Activated CD8-positive, alpha-beta T cell treated with anti-CD3 and anti-CD28 coated beads, Interleukin-2, amount 10 ng/mL, durations not matched to agents 7 days and 5 days (primary cell): Measurements from ENCODE around the gene MSX1. TPM values are rescaled to one million over a fixed set of nuclear protein-coding genes. Genes with fewer than 3 reads are reported as not detected.

Experiments used
- ATAC-seq: fragments of 150-1000 bp; cut with Tn5 transposase; one replicate; pipeline ENCODE4 v1.10.0; 2021; ENCODE audit warnings: moderate library complexity
- CTCF ChIA-PET: fragments of 350-600 bp; sonication (Branson Sonifier 250); formaldehyde crosslinking; loops from one replicate; lab custom pipeline; 2021; ENCODE audit warnings: antibody characterized with exemption; lab: Charles Lee
- POLR2A ChIA-PET: fragments of 350-600 bp; sonication (Branson Sonifier 250); formaldehyde crosslinking; loops from one replicate; lab custom pipeline; 2021; ENCODE audit warnings: antibody characterized with exemption; lab: Charles Lee
- DNase-seq: peaks from one replicate; pipeline ENCODE4 v3.0.0-alpha.2; 2020
- H3K27ac Mint-ChIP-seq: one replicate; pipeline ENCODE4 v1.8.0; 2021; ENCODE audit warnings: mild to moderate bottlenecking, mixed read lengths
- H3K27me3 Mint-ChIP-seq: one replicate; pipeline ENCODE4 v1.8.0; 2021; ENCODE audit warnings: low read depth, mixed read lengths
- H3K36me3 Mint-ChIP-seq: one replicate; pipeline ENCODE4 v1.8.0; 2021; ENCODE audit warnings: low read depth, mixed read lengths
- H3K4me1 Mint-ChIP-seq: one replicate; pipeline ENCODE4 v1.8.0; 2021; ENCODE audit warnings: low read depth, mixed read lengths
- H3K4me3 Mint-ChIP-seq: one replicate; pipeline ENCODE4 v1.8.0; 2021; ENCODE audit warnings: mild to moderate bottlenecking, mixed read lengths
- H3K9me3 Mint-ChIP-seq: one replicate; pipeline ENCODE4 v1.8.0; 2022; ENCODE audit warnings: mixed read lengths; ENCODE audit not compliant: insufficient read depth
- total RNA-seq, 2 experiments: library from RNA; stranded (reverse); gene quantifications; one replicate each; pipeline ENCODE4 v1.2.3, GENCODE V29; 2021

MSX1 gene
- total RNA-seq, 2 experiments from 2014 or later: not detected

DNA sequence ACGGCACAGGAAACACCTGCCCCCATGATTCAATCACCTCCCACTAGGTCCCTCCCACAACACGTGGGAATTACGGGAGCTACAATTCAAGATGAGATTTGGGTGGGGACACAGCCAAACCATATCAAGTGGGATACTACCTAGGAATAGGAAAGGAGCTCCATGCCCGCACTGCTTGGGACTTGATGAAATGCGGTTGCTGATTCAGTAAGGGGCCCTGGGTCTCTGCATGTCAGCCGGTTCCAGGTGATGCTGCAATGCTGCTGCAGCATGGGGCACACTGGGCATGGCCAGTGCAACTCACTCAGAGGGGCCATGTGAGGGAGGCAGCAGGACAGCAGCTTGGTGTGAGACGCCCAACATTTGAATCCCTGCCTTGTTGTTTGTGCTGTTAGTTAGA lies 34.0 kb upstream of the MSX1 start:
- H3K36me3 Mint-ChIP-seq: no peaks in the 10 kb centered on the region
- H3K4me1 Mint-ChIP-seq: no peaks in the 10 kb centered on the region
- H3K27me3 Mint-ChIP-seq: no peaks in the 10 kb centered on the region
- no peak overlapping the region for H3K27ac Mint-ChIP-seq
- no peak for DNase-seq
- no peak overlapping the region for H3K4me3 Mint-ChIP-seq
- POLR2A ChIA-PET: no interaction called here
- ATAC-seq: no peak
- H3K9me3 Mint-ChIP-seq: no peaks in the 10 kb centered on the region
- CTCF ChIA-PET: no interaction called here

DNA sequence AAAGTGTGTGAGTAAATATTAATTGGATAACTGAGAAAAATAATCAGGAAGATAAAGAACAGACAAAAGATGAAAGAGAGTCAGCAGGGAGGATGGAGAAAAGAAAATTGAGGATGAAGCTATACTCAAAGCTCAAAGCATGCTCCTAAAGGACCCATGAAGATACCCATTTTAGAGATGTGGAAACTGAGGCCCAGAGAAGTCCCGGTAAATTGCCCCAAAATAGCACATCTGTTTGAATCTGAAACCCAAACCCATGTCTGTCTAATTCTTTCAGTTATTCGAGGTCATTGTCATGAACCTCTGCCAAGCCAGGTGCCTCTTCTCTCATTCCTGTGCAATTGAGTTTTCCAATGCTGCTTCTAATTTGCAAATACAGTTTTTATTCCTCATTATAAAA lies 29.6 kb upstream of the MSX1 start:
- Mint-ChIP-seq H3K4me3 (no peak overlapping the region), H3K27ac (no peak overlapping the region), H3K4me1 (no peaks in the 10 kb centered on the region), H3K9me3 (no peaks in the 10 kb centered on the region), H3K36me3 (no peaks in the 10 kb centered on the region), H3K27me3 (peaks cover 2% of the 10 kb centered on the region)
- DNase-seq (no peak), ATAC-seq (no peak)
- POLR2A ChIA-PET: no interaction called here
- CTCF ChIA-PET: no interaction called here

DNA sequence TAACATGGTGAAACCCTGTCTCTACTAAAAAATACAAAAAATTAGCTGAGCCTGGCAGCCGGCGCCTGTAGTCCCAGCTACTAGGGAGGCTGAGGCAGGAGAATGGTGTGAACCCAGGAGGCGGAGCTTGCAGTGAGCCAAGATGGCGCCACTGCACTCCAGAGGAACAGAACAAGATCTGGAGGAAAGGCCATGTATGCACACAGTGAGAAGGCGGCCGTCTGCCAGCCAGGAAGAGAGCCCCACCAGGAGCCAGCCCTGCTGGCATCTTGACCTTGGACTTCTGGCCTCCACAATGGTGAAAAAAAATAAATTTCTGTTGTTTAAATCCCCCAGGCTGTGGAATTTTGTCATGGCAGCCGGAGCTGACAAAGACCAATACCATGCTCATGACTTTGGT lies 28.2 kb upstream of the MSX1 start:
- Mint-ChIP-seq H3K36me3 (no peaks in the 10 kb centered on the region), H3K27ac (no peak overlapping the region), H3K27me3 (peaks cover 2% of the 10 kb centered on the region), H3K4me1 (no peaks in the 10 kb centered on the region), H3K4me3 (no peak overlapping the region), H3K9me3 (no peaks in the 10 kb centered on the region)
- ATAC-seq: no peak
- DNase-seq: no peak
- POLR2A ChIA-PET: no interaction called here
- CTCF ChIA-PET: no interaction called here

DNA sequence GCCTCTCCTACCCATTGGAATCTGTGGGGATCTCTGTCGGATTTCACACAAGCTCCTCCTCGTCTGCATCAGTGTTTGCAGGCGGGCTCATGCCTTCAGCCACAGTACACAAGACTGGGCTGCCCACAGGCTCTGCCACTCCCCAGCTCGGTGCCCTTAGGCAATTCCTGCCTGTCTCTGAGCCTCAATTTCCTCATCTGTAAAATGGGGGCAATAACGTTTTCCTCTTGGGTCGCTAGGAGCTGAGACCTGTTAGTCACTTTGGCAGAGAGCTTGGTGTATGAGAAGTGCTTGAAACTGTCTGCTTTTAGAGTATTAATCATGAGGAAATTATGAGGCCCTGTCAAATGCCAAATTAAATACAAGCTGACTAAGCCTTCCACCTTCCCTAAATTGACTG lies 27.6 kb upstream of the MSX1 start:
- ChIA-PET POLR2A (no interaction called here), CTCF (no interaction called here)
- H3K27me3 Mint-ChIP-seq: peaks cover 2% of the 10 kb centered on the region
- no peak overlapping the region for H3K27ac Mint-ChIP-seq
- no peak overlapping the region for H3K4me3 Mint-ChIP-seq
- ATAC-seq: no peak
- no peak for DNase-seq
- H3K36me3 Mint-ChIP-seq: no peaks in the 10 kb centered on the region
- H3K9me3 Mint-ChIP-seq: no peaks in the 10 kb centered on the region
- H3K4me1 Mint-ChIP-seq: no peaks in the 10 kb centered on the region

DNA sequence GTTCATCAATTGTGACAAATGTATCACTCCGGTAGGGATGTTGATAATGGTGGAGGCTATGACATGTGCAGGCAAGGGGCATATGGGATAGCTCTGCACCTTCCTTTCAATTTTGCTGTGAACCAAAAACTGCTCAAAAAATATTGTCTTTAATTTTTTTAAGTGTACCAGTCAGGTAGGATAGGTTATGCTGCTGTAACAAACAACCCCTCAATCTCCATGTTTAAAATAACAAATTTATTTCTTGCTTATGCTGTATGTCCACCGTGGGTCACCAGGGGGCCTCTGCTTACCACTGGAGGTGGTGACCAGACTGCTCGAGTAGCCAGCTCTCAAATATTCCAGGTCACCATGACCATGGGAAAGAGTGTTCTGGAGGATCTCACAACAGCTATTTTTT lies 23.4 kb upstream of the MSX1 start:
- DNase-seq (no peak), ATAC-seq (no peak)
- H3K27ac Mint-ChIP-seq: no peak overlapping the region
- H3K4me3 Mint-ChIP-seq: no peak overlapping the region
- H3K4me1 Mint-ChIP-seq: no peaks in the 10 kb centered on the region
- CTCF ChIA-PET: no interaction called here
- POLR2A ChIA-PET: no interaction called here
- no peaks in the 10 kb centered on the region for H3K9me3 Mint-ChIP-seq
- peaks cover 9% of the 10 kb centered on the region for H3K27me3 Mint-ChIP-seq
- H3K36me3 Mint-ChIP-seq: no peaks in the 10 kb centered on the region

DNA sequence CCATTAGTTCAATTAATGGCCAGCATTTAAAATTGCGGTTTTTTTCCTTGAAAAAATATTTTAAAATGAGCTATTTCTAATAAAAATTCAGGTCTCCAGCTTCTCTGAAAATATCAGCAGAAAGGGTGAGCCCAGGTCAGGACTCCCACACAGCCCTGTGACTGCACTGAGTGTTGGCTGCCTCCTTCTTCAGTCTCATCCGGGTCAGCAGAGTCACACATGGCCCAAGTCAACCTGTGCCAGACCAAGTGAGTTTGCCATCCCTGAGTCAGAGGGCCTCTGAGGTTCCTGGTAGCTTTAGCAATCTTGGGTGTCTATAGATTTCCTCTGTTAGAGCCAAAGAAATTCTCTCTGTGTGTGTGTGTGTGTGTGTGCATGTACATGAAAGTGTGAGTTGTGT lies 22.1 kb upstream of the MSX1 start:
- H3K27ac Mint-ChIP-seq: no peak overlapping the region
- no peaks in the 10 kb centered on the region for H3K9me3 Mint-ChIP-seq
- H3K4me1 Mint-ChIP-seq: peaks cover 4% of the 10 kb centered on the region
- POLR2A ChIA-PET: no interaction called here
- no peaks in the 10 kb centered on the region for H3K36me3 Mint-ChIP-seq
- H3K4me3 Mint-ChIP-seq: no peak overlapping the region
- peaks cover 9% of the 10 kb centered on the region for H3K27me3 Mint-ChIP-seq
- CTCF ChIA-PET: no interaction called here
- no peak for DNase-seq
- ATAC-seq: no peak

DNA sequence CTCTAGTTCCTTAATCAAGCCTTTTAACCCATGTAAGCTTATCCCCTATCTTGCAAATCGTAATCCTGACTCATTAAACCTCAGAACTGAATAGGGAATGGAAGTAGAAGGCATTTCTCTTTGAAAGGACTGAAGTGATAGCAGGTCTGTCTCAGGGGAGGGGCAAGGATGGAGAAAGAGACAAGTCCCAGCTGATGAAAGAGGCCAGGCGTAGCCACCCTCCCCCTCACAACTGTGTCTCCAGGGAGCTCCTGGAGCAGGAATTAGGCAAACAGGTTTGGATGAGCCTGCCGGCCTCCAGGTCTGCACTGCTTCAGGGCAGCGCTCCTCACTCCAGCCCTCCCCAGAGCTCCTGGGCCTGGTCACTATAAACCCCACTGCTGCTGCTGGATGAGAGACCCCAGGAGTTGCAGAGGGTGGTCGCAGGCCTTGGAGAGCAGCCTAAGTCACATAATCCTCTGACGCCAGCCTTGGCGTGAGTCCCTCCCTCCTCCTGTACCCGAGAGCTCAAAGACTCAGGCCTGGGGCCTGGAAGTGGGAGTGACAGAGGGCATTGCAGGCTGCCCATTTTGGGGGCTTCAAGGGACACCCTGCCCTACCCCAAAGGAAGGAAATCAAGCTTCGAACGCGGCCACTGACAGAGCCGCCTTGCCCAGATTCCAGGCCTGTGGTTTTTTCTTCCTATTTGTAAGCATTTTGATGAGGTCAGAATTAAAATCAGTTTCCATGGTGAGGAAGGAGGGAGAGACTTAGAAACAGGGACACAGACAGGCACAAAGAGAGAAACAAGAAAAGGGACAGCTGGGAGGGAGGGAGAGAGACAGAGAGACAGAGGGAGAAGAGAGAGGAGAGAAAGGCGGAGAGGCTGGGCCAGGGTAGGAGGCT lies 21.2 kb upstream of the MSX1 start:
- ChIA-PET CTCF (no interaction called here), POLR2A (no interaction called here)
- Mint-ChIP-seq H3K9me3 (no peaks in the 10 kb centered on the region), H3K27me3 (peaks cover 9% of the 10 kb centered on the region), H3K4me3 (no peak overlapping the region), H3K36me3 (no peaks in the 10 kb centered on the region), H3K4me1 (peaks cover 11% of the 10 kb centered on the region), H3K27ac (no peak overlapping the region)
- DNase-seq (no peak), ATAC-seq (no peak)

DNA sequence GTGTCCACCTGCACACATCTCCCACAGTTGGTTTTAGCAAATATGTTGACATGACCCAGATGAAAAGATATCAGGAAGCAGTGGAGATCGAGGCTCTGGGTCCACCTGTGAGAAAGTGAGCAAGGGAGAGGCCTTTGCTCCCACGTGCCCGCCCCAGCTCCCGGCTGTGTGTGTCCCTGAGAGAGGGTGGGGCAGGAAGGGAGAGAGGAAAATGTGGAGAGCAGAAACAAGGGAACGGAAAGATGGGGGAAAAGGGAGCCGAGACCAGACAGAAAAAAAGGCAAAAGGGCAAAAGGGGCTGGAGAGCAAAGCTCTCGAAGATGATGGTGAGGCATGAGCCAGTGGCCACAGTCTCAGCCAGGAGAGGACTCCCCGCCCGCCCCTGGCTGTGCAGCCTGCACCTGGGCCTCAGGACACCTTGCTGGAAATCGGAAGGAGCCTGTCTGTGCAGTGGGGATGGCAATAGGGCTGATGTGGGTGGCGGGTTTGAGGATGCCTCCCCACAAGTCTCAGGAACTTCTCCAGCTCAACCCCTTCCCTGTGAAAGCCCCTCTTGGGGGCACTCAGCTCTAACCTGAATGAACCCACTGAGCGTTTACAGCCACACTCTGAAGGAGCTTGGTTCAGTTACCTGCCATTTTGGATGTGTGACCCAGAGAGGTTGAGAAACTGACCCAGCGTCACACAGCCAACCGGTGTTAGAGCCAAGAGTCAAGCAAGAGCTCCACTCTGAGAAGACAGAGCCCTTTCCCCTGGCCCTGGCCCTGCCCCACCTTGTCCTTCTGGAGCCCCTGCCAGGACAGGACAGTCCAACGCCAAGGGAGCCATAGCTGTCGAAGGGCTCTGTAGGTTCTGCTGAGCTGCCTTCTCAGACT lies 20.3 kb upstream of the MSX1 start:
- DNase-seq (no peak), ATAC-seq (no peak)
- Mint-ChIP-seq H3K36me3 (no peaks in the 10 kb centered on the region), H3K4me3 (no peak overlapping the region), H3K27me3 (peaks cover 7% of the 10 kb centered on the region), H3K9me3 (no peaks in the 10 kb centered on the region), H3K27ac (no peak overlapping the region), H3K4me1 (peaks cover 11% of the 10 kb centered on the region)
- CTCF ChIA-PET: no interaction called here
- POLR2A ChIA-PET: no interaction called here

DNA sequence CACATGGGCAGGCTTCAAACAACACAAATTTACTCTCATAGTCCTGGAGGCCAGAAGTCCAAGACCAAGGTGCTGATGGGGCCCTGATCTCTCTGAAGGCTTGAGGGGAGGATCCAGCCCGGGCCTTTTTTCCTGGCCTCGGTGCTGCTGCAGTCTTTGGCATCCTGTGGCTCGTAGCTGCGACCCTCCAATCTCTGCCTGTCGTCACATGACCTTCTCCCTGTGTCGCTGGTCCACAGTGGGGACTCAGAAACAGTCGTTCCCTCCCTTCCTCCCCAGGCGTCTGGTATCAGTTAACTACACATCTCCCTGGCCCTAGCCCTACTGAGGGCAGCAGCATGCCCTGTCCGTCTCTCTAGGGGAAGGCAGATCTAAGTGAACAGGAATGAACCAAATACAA lies 19.1 kb upstream of the MSX1 start:
- ChIA-PET CTCF (no interaction called here), POLR2A (no interaction called here)
- Mint-ChIP-seq H3K27me3 (peaks cover 7% of the 10 kb centered on the region), H3K36me3 (no peaks in the 10 kb centered on the region), H3K9me3 (no peaks in the 10 kb centered on the region), H3K27ac (no peak overlapping the region), H3K4me1 (peaks cover 11% of the 10 kb centered on the region), H3K4me3 (no peak overlapping the region)
- ATAC-seq (no peak), DNase-seq (no peak)

DNA sequence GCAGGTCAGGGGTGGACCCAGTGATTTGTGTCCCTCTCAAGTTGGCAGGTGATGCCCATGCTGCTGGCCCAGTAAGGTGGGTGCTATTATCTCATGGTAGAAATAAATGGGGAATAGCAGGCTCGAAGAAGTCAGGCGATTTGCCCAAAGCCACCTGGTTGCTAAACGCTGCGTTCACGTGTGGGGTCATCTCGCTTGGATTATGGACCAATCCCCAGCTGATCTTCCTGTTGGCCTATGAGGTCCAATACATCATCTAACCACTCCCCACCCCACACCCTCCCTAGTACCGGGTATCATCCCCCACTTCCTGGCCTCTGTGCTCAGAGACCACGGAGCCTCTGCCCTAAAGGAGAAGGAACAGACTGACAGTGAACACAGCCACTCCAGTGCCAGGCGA lies 18.3 kb upstream of the MSX1 start:
- DNase-seq (no peak), ATAC-seq (no peak)
- H3K4me3 Mint-ChIP-seq: no peak overlapping the region
- no peaks in the 10 kb centered on the region for H3K9me3 Mint-ChIP-seq
- peaks cover 11% of the 10 kb centered on the region for H3K4me1 Mint-ChIP-seq
- CTCF ChIA-PET: no interaction called here
- H3K36me3 Mint-ChIP-seq: no peaks in the 10 kb centered on the region
- POLR2A ChIA-PET: no interaction called here
- H3K27ac Mint-ChIP-seq: no peak overlapping the region
- peaks cover 7% of the 10 kb centered on the region for H3K27me3 Mint-ChIP-seq

DNA sequence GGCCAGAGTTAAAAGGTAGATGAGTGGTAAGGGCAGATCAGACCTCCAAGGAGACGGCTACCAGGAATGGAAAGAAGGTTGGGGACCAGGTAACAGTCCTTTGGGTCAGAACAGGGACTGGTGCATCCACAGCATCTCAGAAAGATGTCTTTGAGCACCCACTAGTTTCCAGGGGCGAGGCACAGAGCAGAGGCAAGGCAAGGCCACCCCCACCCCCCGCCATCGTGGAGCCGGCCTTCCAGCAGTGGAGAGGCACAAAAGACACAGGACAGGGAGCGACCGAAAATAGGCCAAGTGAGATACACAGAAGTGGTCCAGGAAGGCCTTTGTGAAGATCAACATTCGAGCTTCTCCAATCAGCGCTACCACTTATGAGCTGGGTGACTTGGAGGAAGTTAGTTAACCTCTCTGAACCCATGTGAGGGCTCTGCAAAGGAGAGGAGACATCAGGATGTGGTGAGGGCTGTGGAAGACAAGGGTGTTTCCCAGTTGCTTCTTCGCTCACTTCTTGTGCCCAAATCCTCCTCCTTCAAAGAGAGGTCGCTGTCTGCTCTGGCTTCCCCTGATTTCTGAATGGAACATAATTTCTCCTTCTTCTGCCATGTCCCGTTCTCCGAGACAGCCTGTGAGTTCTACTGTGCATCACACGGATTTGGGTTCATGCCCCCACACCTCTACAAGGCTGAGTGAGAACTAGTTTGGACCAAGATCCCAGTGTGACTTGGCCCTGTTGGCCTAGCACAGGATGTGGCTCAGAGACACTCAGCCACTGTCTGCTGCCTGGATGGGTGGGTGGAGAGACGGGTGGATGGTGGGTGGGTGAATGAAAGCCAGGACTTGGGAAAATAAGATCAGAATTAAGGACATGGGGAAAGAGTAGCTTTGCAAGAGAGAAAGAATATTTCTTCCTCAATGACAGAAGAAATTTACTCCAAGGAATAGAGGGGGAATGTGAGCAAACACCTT lies 16.7 kb upstream of the MSX1 start:
- peaks cover 4% of the 10 kb centered on the region for H3K27me3 Mint-ChIP-seq
- H3K36me3 Mint-ChIP-seq: no peaks in the 10 kb centered on the region
- DNase-seq (no peak), ATAC-seq (no peak)
- H3K27ac Mint-ChIP-seq: no peak overlapping the region
- H3K4me1 Mint-ChIP-seq: peaks cover 11% of the 10 kb centered on the region
- H3K9me3 Mint-ChIP-seq: no peaks in the 10 kb centered on the region
- H3K4me3 Mint-ChIP-seq: no peak overlapping the region
- CTCF ChIA-PET: no interaction called here
- POLR2A ChIA-PET: no interaction called here
